Measurements from ENCODE around the gene GTF2A1. TPM values are rescaled to one million over a fixed set of nuclear protein-coding genes. Genes with fewer than 3 reads are reported as not detected.

Gene GTF2A1
- total RNA-seq, 1 experiment from 2014 or later = 15.1 TPM

DNA sequence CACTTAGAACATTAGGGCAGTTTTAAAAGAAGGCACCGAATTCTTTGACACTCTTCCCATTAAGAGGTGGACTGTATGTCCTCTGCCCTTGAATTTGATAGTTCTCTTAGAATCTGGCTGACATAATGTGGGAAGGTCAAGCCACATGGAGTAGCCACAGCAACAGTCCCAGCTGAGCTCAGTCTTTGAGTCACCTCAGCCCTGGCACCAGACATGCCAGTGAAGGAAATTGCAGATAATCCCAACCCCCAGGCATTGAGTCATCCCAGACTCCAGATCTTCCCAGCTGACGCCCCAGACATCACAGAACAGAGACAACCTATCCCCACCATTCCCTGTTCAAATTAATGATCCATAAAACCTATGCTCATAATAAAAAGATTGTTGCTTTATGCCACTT lies 83.4 kb downstream of the GTF2A1 start:
- DNase-seq (ENCODE audit: low read depth) = peak; percentile 85

DNA sequence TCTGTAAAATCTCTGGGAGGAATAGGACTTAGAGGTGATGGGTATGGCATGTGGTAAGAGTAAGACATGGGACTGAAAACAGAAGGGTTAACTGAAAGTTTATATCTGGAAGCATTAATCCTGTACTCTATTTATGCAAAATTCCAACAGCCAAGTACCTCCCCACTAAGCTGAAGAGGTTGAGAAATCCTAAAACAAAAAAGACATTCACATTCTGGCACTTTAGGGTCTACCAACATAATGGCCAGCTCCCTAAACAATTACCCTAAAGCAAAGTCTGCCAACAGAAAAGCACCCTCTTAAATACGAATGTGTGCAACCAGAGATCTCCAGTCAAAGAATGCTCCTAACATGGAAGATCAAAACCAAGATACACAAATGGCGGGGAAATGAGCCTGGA lies 87.4 kb downstream of the GTF2A1 start:
- no peak for DNase-seq (ENCODE audit: low read depth)

- DNase-seq (ENCODE audit: low read depth) = no peak
Observed at GRCh38 chr14:81132468-81132867, 88.3 kb downstream of the GTF2A1 start.

- DNase-seq (ENCODE audit: low read depth) = no peak
Observed at GRCh38 chr14:81129242-81129641, 91.5 kb downstream of the GTF2A1 start.

- DNase-seq (ENCODE audit: low read depth) = peak; percentile 4
Observed at GRCh38 chr14:81127785-81128184, 93.0 kb downstream of the GTF2A1 start.

DNA sequence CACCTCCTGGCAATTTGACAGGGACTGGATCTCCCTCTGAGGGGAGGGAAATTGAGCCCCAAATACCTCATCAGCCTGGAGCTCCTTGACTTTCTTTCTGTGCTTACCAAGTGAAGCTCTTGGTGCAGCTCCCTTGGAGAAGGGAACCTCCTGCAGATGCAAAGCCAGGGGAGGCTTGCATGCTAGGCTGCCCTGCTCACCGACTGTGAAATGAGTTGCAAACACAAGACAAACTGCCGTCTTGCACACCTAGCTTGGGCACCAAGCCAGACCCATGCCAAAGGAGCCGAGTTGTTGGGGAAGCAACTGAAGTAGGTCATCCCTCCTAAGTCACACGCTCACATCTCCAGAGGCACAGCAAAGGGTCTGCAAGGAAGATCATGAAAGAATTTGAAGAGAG lies 95.2 kb downstream of the GTF2A1 start:
- DNase-seq (ENCODE audit: low read depth) = no peak

Other genes starting within 250 kb of the GTF2A1 start
- 0.20 and 1.3 TPM in 2 replicates for gene STON2, start 179.4 kb upstream of the GTF2A1 start, total RNA-seq (2014; rRNA removed; shearing (Covaris generic))